PC-9 (cell line): ENCODE results near the gene TOPORS.

Source experiments
- EZH2 ChIP-seq: fragments of 200-600 bp; sonication (generic); IDR thresholded peaks from 2 replicates; pipeline ENCODE4 v1.8.0; 2017; ENCODE audit warnings: antibody characterized with exemption, low read depth
- TF ChIP-seq, protein P1 (sequence below): fragments of 200-600 bp; sonication (generic); conservative IDR thresholded peaks from 2 replicates; pipeline ENCODE4 v1.6.1; 2017; ENCODE audit warnings: mixed run types, antibody characterized with exemption, mild to moderate bottlenecking, moderate library complexity

GRCh38 chr9:32554591-32554990 is 2.2 kb upstream of the TOPORS start:
- TF ChIP-seq, protein P1, sequence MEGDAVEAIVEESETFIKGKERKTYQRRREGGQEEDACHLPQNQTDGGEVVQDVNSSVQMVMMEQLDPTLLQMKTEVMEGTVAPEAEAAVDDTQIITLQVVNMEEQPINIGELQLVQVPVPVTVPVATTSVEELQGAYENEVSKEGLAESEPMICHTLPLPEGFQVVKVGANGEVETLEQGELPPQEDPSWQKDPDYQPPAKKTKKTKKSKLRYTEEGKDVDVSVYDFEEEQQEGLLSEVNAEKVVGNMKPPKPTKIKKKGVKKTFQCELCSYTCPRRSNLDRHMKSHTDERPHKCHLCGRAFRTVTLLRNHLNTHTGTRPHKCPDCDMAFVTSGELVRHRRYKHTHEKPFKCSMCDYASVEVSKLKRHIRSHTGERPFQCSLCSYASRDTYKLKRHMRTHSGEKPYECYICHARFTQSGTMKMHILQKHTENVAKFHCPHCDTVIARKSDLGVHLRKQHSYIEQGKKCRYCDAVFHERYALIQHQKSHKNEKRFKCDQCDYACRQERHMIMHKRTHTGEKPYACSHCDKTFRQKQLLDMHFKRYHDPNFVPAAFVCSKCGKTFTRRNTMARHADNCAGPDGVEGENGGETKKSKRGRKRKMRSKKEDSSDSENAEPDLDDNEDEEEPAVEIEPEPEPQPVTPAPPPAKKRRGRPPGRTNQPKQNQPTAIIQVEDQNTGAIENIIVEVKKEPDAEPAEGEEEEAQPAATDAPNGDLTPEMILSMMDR: no peak
- no peak for TF ChIP-seq EZH2
